ENCODE results near the gene CD58. TPM values are rescaled to one million over a fixed set of nuclear protein-coding genes. Genes with fewer than 3 reads are reported as not detected.
A peak's percentile ranks its signal among the peaks of the same experiment; 100 is the strongest.
"Not testable (repeated sequence)": the region's sequence is repeated elsewhere in the genome, so short reads cannot be mapped to it uniquely, and the experiment has no call there.

The CD58 gene
- total RNA-seq, 3 donors from 2014 or later, result 19.3 to 31.9 (median 31.0) TPM

DNA sequence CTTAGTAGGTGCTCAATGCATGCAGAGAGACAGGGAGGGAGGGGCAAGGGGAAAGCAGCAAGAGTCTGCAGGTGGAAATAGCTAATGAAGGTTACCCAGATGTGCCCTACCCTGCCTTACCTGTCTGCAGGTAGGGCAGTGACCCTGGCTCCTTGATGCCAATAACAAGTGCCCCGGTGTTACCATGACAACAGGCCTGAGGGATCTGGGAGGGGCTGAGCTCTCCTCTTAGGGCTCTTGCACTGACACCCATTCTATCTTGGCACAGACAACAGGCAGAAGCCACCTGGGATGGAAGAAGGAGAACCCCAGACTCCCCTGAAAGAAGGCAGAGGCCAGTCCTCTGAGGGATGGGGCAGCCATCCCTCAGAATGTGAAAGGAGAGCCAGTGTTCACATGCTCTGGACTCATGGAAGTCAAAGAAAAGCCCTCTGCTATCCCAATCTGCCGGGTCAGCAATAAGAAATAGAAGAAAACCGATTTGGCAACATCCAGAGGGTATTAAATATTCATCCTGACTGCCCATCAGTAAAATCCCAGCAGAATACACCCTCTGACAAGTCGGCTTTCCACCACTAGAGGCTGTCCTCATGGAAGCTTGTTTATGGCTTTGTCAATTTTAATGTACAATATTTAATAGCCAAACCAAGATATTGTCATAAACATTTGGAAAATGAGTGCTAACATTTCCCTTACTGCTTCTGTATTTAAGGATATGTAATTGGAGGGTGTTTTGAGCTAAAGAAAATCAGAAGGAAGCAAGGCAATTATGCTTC is 24.4 kb upstream of the CD58 start:
- H3K9me3 ChIP-seq; H3K36me3 ChIP-seq (ENCODE audit: low read depth); ATAC-seq; H3K4me3 ChIP-seq; intact Hi-C loops (cut with DNase I, micrococcal nuclease); DNase-seq: not testable (repeated sequence)
- TF ChIP-seq, protein P1, sequence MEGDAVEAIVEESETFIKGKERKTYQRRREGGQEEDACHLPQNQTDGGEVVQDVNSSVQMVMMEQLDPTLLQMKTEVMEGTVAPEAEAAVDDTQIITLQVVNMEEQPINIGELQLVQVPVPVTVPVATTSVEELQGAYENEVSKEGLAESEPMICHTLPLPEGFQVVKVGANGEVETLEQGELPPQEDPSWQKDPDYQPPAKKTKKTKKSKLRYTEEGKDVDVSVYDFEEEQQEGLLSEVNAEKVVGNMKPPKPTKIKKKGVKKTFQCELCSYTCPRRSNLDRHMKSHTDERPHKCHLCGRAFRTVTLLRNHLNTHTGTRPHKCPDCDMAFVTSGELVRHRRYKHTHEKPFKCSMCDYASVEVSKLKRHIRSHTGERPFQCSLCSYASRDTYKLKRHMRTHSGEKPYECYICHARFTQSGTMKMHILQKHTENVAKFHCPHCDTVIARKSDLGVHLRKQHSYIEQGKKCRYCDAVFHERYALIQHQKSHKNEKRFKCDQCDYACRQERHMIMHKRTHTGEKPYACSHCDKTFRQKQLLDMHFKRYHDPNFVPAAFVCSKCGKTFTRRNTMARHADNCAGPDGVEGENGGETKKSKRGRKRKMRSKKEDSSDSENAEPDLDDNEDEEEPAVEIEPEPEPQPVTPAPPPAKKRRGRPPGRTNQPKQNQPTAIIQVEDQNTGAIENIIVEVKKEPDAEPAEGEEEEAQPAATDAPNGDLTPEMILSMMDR (IDR thresholded peaks at IDR 0.05), result peak; percentile 18
- peaks cover 30% of the 10 kb centered on the region for H3K4me1 ChIP-seq (ENCODE audit: low read depth)

DNA sequence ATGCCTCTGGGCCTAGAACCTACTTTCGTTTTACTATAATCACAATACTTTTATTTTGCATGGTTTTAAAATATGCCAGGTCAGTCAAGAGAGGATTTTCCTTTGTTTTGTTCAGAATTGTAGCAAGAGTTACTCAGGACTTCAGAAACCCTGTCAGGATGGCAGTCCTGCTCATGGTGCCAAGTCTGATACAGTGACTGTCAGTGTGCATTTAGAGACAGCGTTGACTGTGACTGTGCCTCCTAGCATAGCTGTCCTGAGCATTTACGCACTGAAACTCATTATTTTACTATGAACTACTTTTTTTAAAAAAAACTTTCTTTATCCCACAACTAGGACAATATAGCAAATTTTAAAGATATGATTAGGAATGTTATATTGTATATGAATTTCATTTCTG is 23.2 kb upstream of the CD58 start:
- H3K36me3 ChIP-seq (ENCODE audit: low read depth); H3K4me3 ChIP-seq; DNase-seq; intact Hi-C loops (cut with DNase I, micrococcal nuclease); ATAC-seq; H3K9me3 ChIP-seq: not testable (repeated sequence)
- peaks cover 34% of the 10 kb centered on the region for H3K4me1 ChIP-seq (ENCODE audit: low read depth)

DNA sequence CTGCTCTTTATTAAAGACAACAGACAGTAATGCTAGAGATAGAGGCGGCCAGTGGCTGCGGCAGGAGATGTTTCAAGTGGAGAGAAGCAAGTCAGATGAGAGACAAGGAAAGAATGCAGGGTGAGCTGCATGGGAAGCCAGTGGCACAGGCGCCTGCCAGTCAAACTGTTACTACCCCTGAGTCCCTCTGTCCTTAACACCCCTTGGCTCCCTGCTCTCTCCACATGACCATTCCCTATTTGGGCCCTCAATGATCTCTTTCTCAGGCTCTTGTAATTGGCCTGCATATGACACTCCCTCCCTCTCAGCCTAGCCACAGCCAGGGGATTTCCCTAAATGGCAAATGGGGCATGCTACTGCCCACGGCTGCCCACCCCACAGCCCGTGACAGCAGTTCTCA is 22.6 kb upstream of the CD58 start:
- peaks cover 33% of the 10 kb centered on the region for H3K4me1 ChIP-seq (ENCODE audit: low read depth)
- H3K36me3 ChIP-seq (ENCODE audit: low read depth); H3K9me3 ChIP-seq; intact Hi-C loops (cut with DNase I, micrococcal nuclease); ATAC-seq; DNase-seq; H3K4me3 ChIP-seq: not testable (repeated sequence)

DNA sequence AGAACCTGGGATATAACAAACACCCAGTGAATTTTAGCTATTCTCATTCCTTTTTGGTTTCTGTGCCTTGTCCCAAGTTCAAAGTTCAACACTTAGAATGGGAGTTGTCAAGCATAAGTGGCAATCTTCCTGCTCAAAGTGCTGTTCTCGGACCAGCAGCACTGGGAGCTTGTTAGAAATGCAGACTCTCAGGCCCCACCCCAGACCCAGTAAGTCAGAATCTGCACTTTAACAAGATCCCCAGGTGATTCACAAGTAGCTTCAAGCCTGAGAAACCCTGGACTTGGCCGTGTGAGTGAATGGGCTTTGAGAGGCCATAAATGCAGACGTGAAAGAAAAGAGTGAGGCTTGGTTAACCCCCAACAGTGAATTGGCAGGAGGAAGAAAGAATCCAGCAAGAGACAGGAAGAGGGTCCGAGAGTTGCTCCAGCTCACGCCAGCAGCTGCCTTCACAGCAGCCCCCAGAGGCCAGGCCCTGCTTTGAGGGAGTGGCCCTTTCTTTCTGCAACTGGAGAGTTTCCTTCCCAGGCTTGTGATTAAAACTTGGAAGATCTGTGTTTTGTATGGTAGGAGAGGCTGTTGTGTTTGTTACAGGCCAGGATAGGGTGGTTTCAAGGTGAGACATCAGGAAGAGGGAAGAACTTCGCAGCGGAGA is 21.3 kb upstream of the CD58 start:
- H3K36me3 ChIP-seq (ENCODE audit: low read depth); DNase-seq; H3K4me3 ChIP-seq; intact Hi-C loops (cut with DNase I, micrococcal nuclease); H3K9me3 ChIP-seq: not testable (repeated sequence)
- peaks cover 24% of the 10 kb centered on the region for H3K4me1 ChIP-seq (ENCODE audit: low read depth)
- peak; percentile 54 for ATAC-seq

DNA sequence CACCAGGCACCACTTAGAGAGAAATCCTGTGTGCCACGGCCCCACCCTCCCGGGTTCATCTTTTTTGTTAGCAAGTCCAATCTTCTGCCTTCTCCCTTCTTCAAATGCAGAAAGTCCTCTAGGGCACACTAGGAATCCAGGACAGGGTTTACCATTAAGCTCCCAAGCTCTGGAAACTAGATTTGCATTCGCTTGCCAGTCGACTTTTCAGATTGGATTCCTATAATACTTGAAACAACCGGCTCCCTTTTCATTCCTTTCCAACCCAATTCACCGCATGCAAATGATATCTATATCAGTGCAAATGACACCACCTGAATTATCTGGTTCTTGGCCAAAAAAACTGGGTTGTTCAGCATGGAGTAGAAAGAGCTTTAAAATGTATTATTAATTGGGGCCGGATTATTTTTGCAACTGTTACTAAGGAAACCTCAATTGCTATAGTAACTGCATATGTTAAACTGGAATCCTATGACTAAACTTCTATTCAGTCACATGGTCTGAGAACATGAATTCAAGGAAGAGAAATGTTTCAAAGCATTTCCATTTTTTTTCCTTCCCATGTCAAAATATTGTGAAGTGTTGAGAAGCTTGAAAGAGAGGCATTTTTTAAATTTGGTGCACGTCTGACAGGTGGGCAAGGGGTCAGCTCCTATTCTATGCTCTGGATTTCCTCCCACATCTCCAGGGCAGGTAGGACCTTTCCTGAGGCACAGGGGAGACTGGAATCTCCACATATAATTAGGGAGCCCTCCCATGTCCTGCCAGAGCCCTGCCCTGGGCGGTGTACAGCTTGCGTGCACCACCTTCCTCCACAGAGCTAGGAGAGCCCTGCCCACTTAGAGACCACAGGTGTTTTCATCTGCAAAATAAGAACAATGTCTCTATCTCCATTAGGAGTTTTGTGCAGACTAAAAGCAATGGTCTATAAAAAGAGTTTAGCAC is 20.5 kb upstream of the CD58 start:
- H3K9me3 ChIP-seq; H3K4me3 ChIP-seq; intact Hi-C loops (cut with DNase I, micrococcal nuclease); DNase-seq; H3K36me3 ChIP-seq (ENCODE audit: low read depth): not testable (repeated sequence)
- H3K4me1 ChIP-seq (ENCODE audit: low read depth), result peaks cover 24% of the 10 kb centered on the region
- peak; percentile 40 for ATAC-seq

DNA sequence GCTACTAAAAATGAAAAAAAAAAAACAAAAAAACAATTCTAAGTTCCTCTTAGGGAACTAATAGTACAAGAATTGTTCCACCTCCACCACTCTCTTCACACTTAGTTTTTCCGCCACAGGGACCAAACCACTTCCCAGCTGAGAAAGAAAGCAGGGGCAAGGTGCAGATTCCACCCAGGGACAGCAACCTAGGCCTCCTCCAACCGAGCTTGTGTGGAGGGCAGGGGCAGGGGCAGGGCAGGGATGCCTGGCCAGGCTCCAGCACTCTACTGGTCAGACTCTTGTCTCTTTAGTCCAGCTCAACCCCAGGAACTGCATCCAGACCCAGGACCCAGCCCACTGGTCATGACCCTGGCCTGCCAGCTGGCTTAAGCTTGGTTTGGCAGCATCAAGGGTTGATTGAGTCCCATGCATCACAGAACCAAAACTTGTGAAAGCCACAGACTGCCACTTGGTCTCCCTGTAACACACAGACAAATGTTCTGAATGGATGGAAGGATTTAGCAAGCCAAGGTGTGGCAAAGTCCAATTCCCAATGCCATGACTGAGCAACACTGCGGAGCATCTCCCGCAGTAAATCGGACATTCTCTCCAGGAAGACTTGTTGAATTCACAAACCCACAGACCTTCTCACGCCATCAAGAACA is 19.7 kb upstream of the CD58 start:
- peaks cover 18% of the 10 kb centered on the region for H3K4me1 ChIP-seq (ENCODE audit: low read depth)
- ATAC-seq; DNase-seq; intact Hi-C loops (cut with DNase I, micrococcal nuclease); H3K36me3 ChIP-seq (ENCODE audit: low read depth); H3K4me3 ChIP-seq; H3K9me3 ChIP-seq: not testable (repeated sequence)

DNA sequence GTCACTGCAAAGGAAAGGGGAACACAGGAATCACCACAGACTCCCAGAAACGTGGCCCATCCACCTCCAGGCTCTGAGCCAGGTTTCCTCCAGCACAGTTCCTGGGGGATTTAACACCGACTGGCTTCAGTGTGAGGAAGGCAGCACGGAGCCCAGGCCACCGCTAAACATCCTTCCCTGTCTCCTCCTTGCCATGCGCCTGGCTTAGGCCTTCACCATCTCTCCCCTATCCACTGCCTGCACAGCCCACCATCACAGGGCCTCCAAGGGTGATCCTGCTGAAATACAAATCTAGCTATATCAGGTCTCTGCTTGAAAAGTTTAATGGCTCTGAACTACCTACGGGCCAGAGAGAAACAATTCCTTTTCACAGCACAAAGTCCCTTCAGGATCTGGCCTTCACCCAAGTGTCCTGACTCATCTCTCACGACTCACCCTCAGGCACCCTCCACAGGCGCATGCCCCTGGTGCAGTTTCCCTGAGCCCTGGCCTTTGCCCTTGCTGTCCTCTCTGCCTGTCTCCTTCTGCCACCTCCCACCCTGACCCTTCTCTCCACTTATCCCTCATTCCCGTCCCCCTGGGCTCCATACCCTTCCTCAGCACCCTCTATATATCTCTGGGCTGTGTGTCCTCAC is 18.4 kb upstream of the CD58 start:
- ATAC-seq, result peak; percentile 91
- DNase-seq, result peak; percentile 77 to 80 (median 79)
- H3K4me3 ChIP-seq; H3K36me3 ChIP-seq (ENCODE audit: low read depth); intact Hi-C loops (cut with DNase I, micrococcal nuclease); H3K9me3 ChIP-seq: not testable (repeated sequence)
- H3K4me1 ChIP-seq (ENCODE audit: low read depth), result peaks cover 13% of the 10 kb centered on the region
